Uterus (tissue), 2 donors: ENCODE data around the gene CHST8.

ENCODE experiments used
- CTCF ChIP-seq, 4 experiments: fragments of 200-600 bp in 2 of 4; fragments of 450-650 bp in 2 of 4; sonication (generic) in 2 of 4; IDR thresholded peaks; one replicate each; pipeline ENCODE4 v1.5.1; 2016 to 2019; ENCODE audit warnings: antibody characterized with exemption in 4 of 4, mild to moderate bottlenecking in 2 of 4, moderate library complexity in 1 of 4
- POLR2A ChIP-seq, 2 donors: fragments of 450-650 bp; IDR thresholded peaks; one replicate each; pipeline ENCODE4 v1.6.1; 2016; ENCODE audit warnings: antibody characterized with exemption in 2 of 2, mild to moderate bottlenecking in 1 of 2, moderate library complexity in 1 of 2

- TF ChIP-seq CTCF (IDR thresholded peaks at IDR 0.05) (no peak), POLR2A (IDR thresholded peaks at IDR 0.05) (no peak)
Observed at GRCh38 chr19:33721735-33722297, 100.1 kb downstream of the CHST8 start.
